GM12864 (cell line): Measurements from ENCODE around the gene SOX12.

Experiments used
- DNase-seq: peaks from one replicate; pipeline ENCODE4 v3.0.0-alpha.2; 2011; ENCODE audit warnings: low read depth
- H3K4me3 ChIP-seq: 2 replicates; pipeline ENCODE4 v1.5.1; 2011; ENCODE audit warnings: mild to moderate bottlenecking, low read depth, low read length, control low read depth
- TF ChIP-seq, protein P1 (sequence below): IDR thresholded peaks from 2 replicates; pipeline ENCODE4 v1.5.1; 2011; ENCODE audit warnings: low read depth, mild to moderate bottlenecking, moderate library complexity, low read length, control low read depth, inconsistent platforms; ENCODE audit errors: missing control alignments

Gene SOX12

DNA sequence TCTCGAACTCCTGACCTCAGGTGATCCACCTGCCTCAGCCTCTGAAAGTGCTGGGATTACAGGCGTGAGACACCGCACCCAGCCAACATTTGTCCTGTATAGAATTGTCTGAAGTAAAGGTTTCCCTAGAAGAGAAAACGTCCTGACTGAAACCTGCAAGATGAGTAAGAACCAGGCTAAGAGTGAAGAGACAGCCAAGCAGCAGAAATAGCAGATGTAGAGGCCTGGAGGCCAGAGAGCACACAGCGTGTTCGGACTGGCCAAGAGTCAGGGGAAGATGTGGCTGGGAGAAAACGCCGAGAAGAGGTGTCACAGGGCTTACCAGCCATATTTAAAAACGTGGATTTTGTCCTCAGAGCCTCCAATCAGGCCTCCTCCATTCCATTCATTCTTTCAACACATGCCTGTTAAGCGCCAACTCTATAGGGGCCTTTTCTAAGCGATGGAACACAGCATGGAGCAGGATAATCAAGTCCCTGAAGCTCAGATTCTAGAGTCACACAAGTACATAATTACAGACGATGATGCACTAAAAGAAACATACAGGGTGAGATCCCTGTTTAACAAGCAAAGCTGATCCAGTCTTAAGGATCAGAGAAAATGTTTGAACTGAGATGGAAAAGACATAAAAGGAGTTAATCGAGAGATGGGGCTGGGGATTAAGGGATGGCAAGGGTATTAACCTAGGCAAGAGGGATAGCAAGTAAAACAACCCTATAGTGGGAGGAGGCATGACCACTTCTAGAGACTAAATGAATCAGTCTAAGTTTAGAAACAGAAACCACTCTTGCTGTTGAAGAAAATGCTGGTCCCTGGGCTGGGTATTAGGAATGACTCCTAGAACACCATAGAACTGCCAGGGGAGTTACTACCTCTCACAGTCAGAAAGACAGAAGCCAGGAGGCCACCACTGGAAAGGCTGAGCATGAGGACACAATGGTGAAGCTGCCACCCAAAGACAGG is 23.2 kb upstream of the SOX12 start:
- no peak for DNase-seq
- TF ChIP-seq, protein P1, sequence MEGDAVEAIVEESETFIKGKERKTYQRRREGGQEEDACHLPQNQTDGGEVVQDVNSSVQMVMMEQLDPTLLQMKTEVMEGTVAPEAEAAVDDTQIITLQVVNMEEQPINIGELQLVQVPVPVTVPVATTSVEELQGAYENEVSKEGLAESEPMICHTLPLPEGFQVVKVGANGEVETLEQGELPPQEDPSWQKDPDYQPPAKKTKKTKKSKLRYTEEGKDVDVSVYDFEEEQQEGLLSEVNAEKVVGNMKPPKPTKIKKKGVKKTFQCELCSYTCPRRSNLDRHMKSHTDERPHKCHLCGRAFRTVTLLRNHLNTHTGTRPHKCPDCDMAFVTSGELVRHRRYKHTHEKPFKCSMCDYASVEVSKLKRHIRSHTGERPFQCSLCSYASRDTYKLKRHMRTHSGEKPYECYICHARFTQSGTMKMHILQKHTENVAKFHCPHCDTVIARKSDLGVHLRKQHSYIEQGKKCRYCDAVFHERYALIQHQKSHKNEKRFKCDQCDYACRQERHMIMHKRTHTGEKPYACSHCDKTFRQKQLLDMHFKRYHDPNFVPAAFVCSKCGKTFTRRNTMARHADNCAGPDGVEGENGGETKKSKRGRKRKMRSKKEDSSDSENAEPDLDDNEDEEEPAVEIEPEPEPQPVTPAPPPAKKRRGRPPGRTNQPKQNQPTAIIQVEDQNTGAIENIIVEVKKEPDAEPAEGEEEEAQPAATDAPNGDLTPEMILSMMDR = no peak
- no peak overlapping the region for H3K4me3 ChIP-seq

DNA sequence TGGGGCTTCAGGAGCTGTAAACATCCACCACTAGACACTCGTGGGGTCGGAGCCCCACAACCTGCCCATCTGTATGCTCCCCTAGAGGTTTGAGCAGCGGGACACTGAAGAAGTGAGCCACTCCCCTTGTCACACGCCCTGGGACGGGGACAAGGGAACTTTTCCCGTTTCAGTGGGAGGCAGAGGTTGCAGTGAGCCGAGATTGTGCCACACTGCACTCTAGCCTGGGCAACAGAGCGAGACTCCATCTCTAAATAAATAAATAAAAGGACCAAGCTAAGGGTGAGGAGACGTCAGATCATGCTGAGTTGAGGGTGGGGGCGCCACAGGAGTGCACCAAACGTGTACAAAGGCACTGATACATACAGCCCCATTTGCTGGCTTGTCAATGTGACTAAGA is 19.6 kb upstream of the SOX12 start:
- DNase-seq = no peak
- H3K4me3 ChIP-seq = no peak overlapping the region
- TF ChIP-seq, protein P1 = no peak

DNA sequence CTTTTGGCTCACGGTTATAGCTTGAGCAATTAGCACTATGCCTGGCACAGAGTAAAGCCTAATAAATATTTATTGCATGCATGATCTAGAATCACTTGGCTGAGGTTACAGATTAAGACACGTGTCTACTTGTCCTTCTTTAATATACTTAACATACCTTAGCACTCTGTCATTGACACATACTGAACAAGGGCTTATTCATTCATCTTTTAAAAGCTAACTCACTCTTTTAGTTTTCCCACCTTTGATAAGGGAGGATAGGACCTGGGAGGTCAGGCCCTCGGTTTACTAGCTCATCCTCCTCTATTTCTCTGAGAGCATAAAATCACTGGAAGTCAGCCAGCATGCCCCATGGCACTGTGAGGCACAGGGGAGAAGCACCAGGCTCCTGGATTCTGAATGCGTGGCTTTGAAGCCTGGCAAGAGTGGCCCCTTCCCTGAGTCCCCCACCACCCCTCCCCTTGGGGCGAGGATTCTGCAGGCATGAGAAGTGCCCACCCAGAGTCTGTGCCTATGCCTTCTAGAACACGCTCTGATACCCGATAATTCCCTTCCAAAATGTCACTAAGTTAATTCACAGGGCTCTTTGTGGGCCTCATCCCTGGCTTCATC is 16.8 kb upstream of the SOX12 start:
- H3K4me3 ChIP-seq = no peak overlapping the region
- TF ChIP-seq, protein P1 = no peak
- DNase-seq = no peak

DNA sequence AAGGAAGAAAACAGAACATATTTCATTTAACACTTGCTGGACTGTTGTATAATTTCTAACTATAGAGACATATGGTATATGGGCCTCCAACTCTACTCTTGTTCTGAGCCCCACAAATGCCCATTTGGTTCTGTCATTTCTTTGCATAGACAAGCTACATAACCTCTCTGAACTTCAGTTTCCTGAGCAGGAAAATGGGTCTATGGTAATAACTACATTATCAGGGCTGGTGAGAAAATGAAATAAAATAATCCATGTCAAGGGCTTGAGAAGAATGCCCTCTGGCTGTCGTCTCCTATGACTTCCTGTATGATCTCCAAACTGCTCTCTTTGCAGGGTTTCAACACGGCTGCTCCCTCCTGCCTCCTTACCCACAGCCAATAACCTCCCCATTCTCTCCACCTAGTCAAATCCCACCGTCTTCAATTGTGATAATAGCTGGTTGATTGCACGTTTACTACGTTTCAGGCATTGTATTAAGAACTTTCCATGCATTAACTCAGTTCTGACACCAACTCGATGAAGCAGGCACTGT is 16.0 kb upstream of the SOX12 start:
- DNase-seq = no peak
- TF ChIP-seq, protein P1 = no peak
- H3K4me3 ChIP-seq = no peak overlapping the region

DNA sequence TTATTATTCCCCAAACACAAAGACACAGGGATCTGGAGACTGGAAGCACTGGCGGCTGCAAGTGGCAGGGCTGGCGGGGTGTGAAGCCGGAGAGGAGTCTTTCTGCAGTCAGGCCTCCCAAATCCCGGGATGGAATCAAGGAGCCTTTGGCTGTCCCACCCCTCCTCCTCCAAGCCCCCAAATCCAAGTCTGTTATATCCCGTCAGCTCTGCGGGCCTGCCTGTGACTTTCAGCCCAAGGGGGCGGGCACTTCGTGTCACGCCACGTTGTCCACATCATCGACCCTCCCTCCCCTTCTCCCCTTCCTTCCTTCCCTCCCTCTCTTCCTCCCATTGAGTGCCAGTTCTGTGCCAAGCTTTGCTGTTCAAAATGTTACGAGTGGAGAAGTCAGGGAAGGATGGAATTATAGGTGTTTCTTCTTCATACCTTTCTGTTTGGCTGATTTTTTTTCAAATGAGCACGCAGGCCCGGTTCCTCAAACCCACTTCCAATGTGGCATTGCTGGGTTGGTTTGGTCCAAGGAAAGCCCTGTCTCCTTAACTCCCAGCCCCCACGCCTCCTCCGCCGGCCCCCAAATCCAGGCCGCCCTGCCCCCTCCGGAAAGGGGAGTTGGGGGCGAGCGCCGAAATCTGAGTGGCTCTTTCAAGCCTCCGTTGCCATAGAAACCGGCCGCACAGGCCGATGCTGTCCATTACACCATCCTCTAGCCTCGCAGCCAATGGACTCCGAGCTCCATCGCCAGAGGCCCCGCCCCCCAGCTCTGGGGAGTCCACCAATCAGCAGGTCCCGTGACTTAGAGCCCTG is 15.3 kb upstream of the SOX12 start:
- TF ChIP-seq, protein P1 = no peak
- DNase-seq = peak; percentile 85
- H3K4me3 ChIP-seq = peak overlapping the region; percentile 47

DNA sequence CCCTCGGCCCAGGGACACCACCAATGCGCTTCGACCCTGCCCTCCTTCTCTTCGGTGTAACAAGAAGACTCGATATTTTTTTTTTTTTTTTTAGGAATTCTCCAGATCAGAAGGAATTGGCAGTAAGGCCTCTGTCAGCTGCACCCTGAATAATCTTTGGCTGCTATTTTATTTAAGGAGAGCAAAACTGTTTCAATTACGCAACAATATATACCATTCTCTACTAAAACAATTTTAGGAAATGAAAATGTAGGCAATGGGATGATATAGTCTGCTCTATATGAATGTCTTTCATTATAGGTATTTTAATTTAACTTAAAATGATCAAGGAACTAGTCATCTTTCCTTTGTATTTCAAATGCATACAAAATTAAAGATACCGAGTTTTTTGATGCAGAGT is 14.7 kb upstream of the SOX12 start:
- H3K4me3 ChIP-seq = peak overlapping the region; percentile 42; the same call in 1 of the 2 replicates
- TF ChIP-seq, protein P1 = no peak
- DNase-seq = no peak
